H1 (cell line): Measurements from ENCODE around the gene CHCHD6. TPM values are rescaled to one million over a fixed set of nuclear protein-coding genes. Genes with fewer than 3 reads are reported as not detected.

Source experiments
- BCL11A ChIP-seq, 2 experiments: IDR thresholded peaks; one replicate each; pipeline ENCODE4 v1.6.1; 2011; ENCODE audit warnings: low read depth in 2 of 2, low read length in 2 of 2, mild to moderate bottlenecking in 2 of 2
- JUND ChIP-seq: IDR thresholded peaks from 2 replicates; pipeline ENCODE4 v1.6.1; 2011; ENCODE audit warnings: mild to moderate bottlenecking, improper control_type of control experiment, low read length
- RNF2 ChIP-seq: fragments of 200-900, 300-1000 bp; sonication (generic); IDR thresholded peaks from 2 replicates; pipeline ENCODE4 v1.7.1; 2016; ENCODE audit warnings: borderline replicate concordance, low read depth, mild to moderate bottlenecking, antibody characterized with exemption, low read length; ENCODE audit not compliant: poor library complexity, severe bottlenecking; ENCODE audit errors: missing control alignments
- polyA plus RNA-seq, 7 experiments: library from polyadenylated mRNA; depleted of rRNA in 3 of 7; stranded (reverse) in 5 of 7; unstranded in 2 of 7; fragments of >200 nt in 5 of 7; fragments of 200-250 nt in 2 of 7; gene quantifications; 1 replicate in 5 of 7; 2 replicates in 1 of 7; 4 replicates in 1 of 7; pipeline versions ENCODE4 v1.2.1 to v1.2.3, GENCODE V29; 2011 to 2013; ENCODE audit warnings: missing spikeins in 2 of 7, mixed read lengths in 2 of 7
- total RNA-seq: library from RNA; stranded (reverse); fragmentation: NEBNext Ultra II Directional; extraction: Animal tissue kit (Norgen Biotek cat#: 25700); gene quantifications from 2 replicates; pipeline ENCODE4 v1.2.1, GENCODE V29; 2021
- TF ChIP-seq, protein P1 (sequence below): IDR thresholded peaks from 2 replicates; pipeline ENCODE4 v1.6.1; 2012; ENCODE audit warnings: inconsistent platforms

The CHCHD6 gene
- total and polyA plus RNA-seq, 2 of the 8 experiments (the other 6 are each of a cell fraction or from before 2014, with no cell fraction given): 32.4 to 37.6 TPM

DNA sequence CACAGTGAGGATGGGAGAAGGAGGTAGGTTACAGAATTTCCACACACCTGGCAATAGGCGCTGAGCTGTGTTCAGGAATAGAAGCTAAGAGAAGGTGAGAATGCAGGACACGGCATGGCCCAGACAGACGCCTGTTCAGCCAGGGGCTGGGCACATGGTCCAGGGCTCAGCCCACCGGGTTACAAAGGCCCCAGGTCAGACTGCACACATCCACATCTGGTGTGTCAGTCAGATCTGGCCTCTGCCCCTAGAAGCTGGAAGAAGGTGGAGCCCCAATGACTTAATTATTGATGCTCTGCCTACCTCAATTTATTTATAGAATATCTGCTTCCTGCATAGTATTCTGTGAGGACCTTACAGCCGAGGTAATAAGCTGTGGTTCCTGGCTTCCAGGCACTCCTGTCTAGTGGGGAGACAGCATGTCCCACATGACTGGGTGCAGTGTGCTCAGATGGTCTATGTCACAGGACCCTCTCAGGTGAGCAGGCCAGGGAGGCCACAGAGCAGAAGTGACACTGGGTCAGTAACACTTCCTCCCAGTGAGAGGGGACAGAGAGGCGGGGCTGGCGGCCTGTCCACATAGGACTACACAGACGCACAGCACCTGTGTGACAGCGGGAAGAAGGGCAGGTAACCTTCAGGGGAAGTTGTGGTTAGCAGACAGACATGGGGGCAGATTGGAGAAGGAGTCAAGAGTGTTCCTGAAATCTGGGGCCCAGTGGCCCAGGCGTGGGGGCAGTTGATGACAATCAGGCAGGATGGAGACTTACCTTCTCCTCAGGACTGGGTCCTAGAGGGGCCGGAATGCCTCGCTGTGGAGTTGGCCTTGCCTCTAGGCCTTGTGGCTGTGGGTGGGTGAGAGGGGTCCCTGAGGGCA is 240.3 kb downstream of the CHCHD6 start (continued):
- TF ChIP-seq RNF2 (no peak), BCL11A (IDR thresholded peaks at IDR 0.05; ENCODE audit: low read depth in 2 of 2, low read length in 2 of 2) (no peak), JUND (no peak)
- TF ChIP-seq, protein P1, sequence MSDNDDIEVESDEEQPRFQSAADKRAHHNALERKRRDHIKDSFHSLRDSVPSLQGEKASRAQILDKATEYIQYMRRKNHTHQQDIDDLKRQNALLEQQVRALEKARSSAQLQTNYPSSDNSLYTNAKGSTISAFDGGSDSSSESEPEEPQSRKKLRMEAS: no peak
